ENCODE results near the gene HOXD12.
A peak's percentile ranks its signal among the peaks of the same experiment; 100 is the strongest.

The HOXD12 gene

GRCh38 chr2:176096986-176097819 is 2.4 kb upstream of the HOXD12 start:
- peak overlapping the region; percentile 78 for H3K4me3 ChIP-seq (ENCODE audit: low read length)
- peaks cover 21% of the 10 kb centered on the region for H3K9me3 ChIP-seq (ENCODE audit: control insufficient read depth, low read length)
- H3K4me1 ChIP-seq (ENCODE audit: control insufficient read depth, insufficient read depth, low read length) = peaks cover 9% of the 10 kb centered on the region
- peak; percentile 88 for DNase-seq (ENCODE audit: low read depth)
- no peak overlapping the region for H3K9ac ChIP-seq (ENCODE audit: low read length)
- H3K27me3 ChIP-seq (replicated peaks; ENCODE audit: control insufficient read depth, insufficient read depth, low read length) = peaks cover 90% of the 10 kb centered on the region
- no peaks in the 10 kb centered on the region for H3K36me3 ChIP-seq (ENCODE audit: control insufficient read depth, insufficient read depth, low read length, severe bottlenecking)

- Histone ChIP-seq H3K9ac (ENCODE audit: low read length) (no peak overlapping the region), H3K9me3 (ENCODE audit: control insufficient read depth, low read length) (peaks cover 21% of the 10 kb centered on the region), H3K4me1 (ENCODE audit: control insufficient read depth, insufficient read depth, low read length) (peaks cover 9% of the 10 kb centered on the region), H3K27me3 (replicated peaks; ENCODE audit: control insufficient read depth, insufficient read depth, low read length) (peaks cover 96% of the 10 kb centered on the region), H3K36me3 (ENCODE audit: control insufficient read depth, insufficient read depth, low read length, severe bottlenecking) (no peaks in the 10 kb centered on the region), H3K4me3 (ENCODE audit: low read length) (peak overlapping the region; percentile 78)
- no peak for DNase-seq (ENCODE audit: low read depth)
Observed at GRCh38 chr2:176097820-176098365, 1.7 kb upstream of the HOXD12 start.

DNA sequence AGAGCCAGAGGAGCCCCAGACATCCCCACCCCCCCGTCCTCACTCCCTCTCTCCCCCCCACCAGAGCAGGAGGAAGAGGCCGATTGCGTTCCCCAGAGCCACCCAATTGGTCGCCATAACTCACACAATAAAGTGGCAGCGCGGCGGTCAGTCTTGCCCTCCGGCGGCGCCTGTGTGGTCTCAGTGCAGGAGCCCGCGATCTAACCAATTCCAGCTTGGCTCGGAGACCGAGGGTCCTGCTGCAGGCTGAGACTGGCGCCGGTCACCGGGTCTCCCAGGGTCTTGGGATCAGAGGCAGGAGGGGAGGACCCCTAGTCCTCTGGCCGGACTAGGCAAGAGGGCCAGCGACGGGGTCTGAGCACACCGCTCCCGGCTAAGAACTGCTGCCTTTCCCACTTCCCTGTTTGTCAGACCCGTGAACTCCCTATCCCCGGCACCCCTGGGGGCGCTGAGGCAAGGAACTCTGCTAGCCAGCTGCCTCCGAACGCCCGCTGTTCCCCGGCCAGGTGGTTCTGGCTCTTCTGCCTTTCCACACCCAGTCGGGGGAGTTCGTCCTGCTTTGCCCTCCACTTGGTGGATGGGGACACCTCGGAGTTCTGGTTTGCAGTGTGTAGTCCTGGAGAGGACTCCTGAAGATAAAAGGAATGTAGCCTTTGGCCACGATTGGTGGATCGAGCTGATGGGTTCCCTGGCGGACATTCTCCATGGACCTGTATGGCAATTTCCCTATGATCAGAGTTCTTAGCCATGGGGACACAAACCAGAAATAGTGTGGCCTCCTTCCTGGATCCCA is 1.0 kb upstream of the HOXD12 start:
- no peak overlapping the region for H3K4me3 ChIP-seq (ENCODE audit: low read length)
- H3K27me3 ChIP-seq (replicated peaks; ENCODE audit: control insufficient read depth, insufficient read depth, low read length) = peaks cover 98% of the 10 kb centered on the region
- H3K9me3 ChIP-seq (ENCODE audit: control insufficient read depth, low read length) = peaks cover 19% of the 10 kb centered on the region
- no peak overlapping the region for H3K9ac ChIP-seq (ENCODE audit: low read length)
- DNase-seq (ENCODE audit: low read depth) = no peak
- H3K4me1 ChIP-seq (ENCODE audit: control insufficient read depth, insufficient read depth, low read length) = peaks cover 10% of the 10 kb centered on the region
- H3K36me3 ChIP-seq (ENCODE audit: control insufficient read depth, insufficient read depth, low read length, severe bottlenecking) = no peaks in the 10 kb centered on the region

DNA sequence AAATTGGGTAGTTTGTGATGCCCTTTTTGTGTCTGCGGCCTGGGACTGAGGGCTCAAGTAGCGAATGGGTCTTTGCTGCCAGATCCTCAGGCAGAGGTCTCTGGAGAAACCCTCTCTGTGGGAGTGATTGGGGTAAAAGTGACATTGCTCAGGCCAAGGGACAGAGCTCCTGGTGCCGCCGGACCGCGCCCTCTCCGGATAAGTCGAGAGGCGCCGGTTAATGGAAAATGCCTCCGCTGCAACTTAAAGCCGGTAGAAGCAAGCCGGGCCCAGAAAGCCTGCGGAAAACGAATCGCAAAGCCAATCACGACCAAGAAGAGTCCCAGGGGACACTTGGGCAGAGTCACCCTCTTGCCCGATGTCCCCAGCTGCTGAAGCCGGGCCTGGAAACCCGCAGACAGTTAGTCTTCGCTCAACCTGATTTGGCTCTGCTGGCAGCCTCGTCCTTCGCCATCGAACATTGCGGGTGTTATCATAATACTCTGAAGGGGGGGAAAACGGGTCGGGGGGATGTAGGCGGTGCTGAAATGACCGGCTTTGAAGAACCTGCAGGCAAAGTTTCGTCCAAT is 352 bp upstream of the HOXD12 start:
- Histone ChIP-seq H3K36me3 (ENCODE audit: control insufficient read depth, insufficient read depth, low read length, severe bottlenecking) (no peaks in the 10 kb centered on the region), H3K4me3 (ENCODE audit: low read length) (no peak overlapping the region), H3K27me3 (replicated peaks; ENCODE audit: control insufficient read depth, insufficient read depth, low read length) (peaks cover 97% of the 10 kb centered on the region), H3K9me3 (ENCODE audit: control insufficient read depth, low read length) (peaks cover 18% of the 10 kb centered on the region), H3K4me1 (ENCODE audit: control insufficient read depth, insufficient read depth, low read length) (peaks cover 17% of the 10 kb centered on the region), H3K9ac (ENCODE audit: low read length) (no peak overlapping the region)
- no peak for DNase-seq (ENCODE audit: low read depth)

DNA sequence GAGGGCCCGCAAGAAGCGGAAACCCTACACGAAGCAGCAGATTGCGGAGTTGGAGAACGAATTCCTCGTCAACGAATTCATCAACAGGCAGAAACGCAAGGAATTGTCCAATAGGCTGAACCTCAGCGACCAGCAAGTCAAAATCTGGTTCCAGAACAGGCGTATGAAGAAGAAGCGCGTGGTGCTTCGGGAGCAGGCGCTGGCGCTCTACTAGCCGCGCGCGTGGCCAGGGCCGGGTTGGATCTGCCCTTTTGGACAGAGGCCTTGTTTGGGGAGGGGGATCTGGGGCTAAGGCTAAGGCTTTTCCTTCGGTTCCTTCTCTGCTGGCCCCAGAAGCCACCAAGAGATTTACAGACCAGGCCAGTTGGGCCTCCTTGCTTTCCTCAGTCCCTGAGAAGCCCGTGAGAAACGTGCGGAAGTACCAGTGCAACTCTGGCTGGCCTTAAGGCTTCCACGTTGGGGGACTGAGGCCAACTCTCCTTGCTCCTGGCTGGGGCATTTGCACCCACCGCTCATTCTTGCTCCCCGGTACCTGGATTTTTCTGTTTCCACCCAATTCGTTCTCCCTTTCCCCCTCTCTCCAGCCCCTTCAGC is 1.0 kb downstream of the HOXD12 start:
- Histone ChIP-seq H3K9ac (ENCODE audit: low read length) (no peak overlapping the region), H3K9me3 (ENCODE audit: control insufficient read depth, low read length) (peaks cover 13% of the 10 kb centered on the region), H3K4me1 (ENCODE audit: control insufficient read depth, insufficient read depth, low read length) (peaks cover 24% of the 10 kb centered on the region), H3K27me3 (replicated peaks; ENCODE audit: control insufficient read depth, insufficient read depth, low read length) (peaks cover 91% of the 10 kb centered on the region), H3K36me3 (ENCODE audit: control insufficient read depth, insufficient read depth, low read length, severe bottlenecking) (no peaks in the 10 kb centered on the region), H3K4me3 (ENCODE audit: low read length) (no peak overlapping the region)
- no peak for DNase-seq (ENCODE audit: low read depth)

DNA sequence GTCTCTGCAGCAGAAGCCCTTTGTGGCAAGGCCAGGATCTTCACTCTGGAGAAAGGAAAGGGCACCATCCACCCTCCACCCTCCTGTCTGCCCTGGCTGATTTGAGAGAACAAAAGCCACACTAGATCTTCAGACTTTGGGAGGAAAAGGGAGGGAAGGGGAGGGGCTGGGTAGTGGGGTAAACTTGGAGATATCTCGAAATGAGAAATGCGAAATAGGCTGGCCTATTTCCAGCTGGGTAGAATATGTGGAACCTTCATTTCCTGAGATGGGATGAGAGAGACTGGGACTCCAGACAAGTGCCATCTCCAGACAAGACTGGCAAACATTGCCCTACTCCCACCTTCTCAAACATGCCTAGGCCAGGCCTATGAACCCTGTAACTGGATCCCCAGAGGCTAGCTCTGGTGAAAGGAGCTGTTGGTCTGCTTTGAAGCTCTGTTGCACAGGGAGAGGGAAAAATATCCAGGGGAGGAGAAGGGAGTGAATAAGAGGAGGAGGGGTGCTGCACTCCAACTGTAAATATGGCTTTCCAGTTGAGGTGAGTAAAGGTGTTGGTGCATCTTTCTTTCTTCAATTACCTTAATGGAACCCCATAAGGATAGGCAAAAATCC is 1.7 kb downstream of the HOXD12 start:
- Histone ChIP-seq H3K27me3 (replicated peaks; ENCODE audit: control insufficient read depth, insufficient read depth, low read length) (peaks cover 87% of the 10 kb centered on the region), H3K9ac (ENCODE audit: low read length) (no peak overlapping the region), H3K9me3 (ENCODE audit: control insufficient read depth, low read length) (peaks cover 13% of the 10 kb centered on the region), H3K4me1 (ENCODE audit: control insufficient read depth, insufficient read depth, low read length) (peaks cover 24% of the 10 kb centered on the region), H3K4me3 (ENCODE audit: low read length) (no peak overlapping the region), H3K36me3 (ENCODE audit: control insufficient read depth, insufficient read depth, low read length, severe bottlenecking) (no peaks in the 10 kb centered on the region)
- no peak for DNase-seq (ENCODE audit: low read depth)

GRCh38 chr2:176101842-176102241 is 2.2 kb downstream of the HOXD12 start:
- peaks cover 24% of the 10 kb centered on the region for H3K4me1 ChIP-seq (ENCODE audit: control insufficient read depth, insufficient read depth, low read length)
- no peak overlapping the region for H3K4me3 ChIP-seq (ENCODE audit: low read length)
- H3K9me3 ChIP-seq (ENCODE audit: control insufficient read depth, low read length) = peaks cover 13% of the 10 kb centered on the region
- H3K36me3 ChIP-seq (ENCODE audit: control insufficient read depth, insufficient read depth, low read length, severe bottlenecking) = no peaks in the 10 kb centered on the region
- peaks cover 82% of the 10 kb centered on the region for H3K27me3 ChIP-seq (replicated peaks; ENCODE audit: control insufficient read depth, insufficient read depth, low read length)
- no peak overlapping the region for H3K9ac ChIP-seq (ENCODE audit: low read length)
- DNase-seq (ENCODE audit: low read depth) = no peak

- peaks cover 21% of the 10 kb centered on the region for H3K4me1 ChIP-seq (ENCODE audit: control insufficient read depth, insufficient read depth, low read length)
- no peak overlapping the region for H3K9ac ChIP-seq (ENCODE audit: low read length)
- H3K4me3 ChIP-seq (ENCODE audit: low read length) = no peak overlapping the region
- H3K27me3 ChIP-seq (replicated peaks; ENCODE audit: control insufficient read depth, insufficient read depth, low read length) = peaks cover 79% of the 10 kb centered on the region
- DNase-seq (ENCODE audit: low read depth) = no peak
- no peaks in the 10 kb centered on the region for H3K36me3 ChIP-seq (ENCODE audit: control insufficient read depth, insufficient read depth, low read length, severe bottlenecking)
- peaks cover 13% of the 10 kb centered on the region for H3K9me3 ChIP-seq (ENCODE audit: control insufficient read depth, low read length)
Observed at GRCh38 chr2:176102309-176102866, 2.8 kb downstream of the HOXD12 start.

DNA sequence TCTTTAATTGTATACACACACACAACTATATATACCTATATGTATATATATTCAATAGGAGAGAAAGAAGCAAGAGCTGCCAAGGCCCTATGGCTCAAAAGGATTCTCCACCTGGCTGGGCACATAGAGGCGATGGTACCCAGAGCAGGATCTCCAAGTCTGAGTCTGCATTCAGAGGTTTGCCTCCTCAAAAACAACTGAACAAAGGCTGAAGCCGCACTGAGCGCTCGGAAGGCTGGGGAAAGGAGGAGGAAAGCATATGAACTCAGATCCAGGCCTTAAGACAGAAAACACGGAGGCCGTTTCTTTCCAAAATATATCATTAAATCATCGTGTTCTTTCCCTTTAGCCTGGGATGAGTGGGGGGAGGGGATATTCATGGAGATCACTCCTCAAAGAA is 3.6 kb downstream of the HOXD12 start:
- Histone ChIP-seq H3K4me3 (ENCODE audit: low read length) (no peak overlapping the region), H3K36me3 (ENCODE audit: control insufficient read depth, insufficient read depth, low read length, severe bottlenecking) (no peaks in the 10 kb centered on the region), H3K9me3 (ENCODE audit: control insufficient read depth, low read length) (peaks cover 13% of the 10 kb centered on the region), H3K27me3 (replicated peaks; ENCODE audit: control insufficient read depth, insufficient read depth, low read length) (peaks cover 72% of the 10 kb centered on the region), H3K9ac (ENCODE audit: low read length) (no peak overlapping the region), H3K4me1 (ENCODE audit: control insufficient read depth, insufficient read depth, low read length) (peaks cover 15% of the 10 kb centered on the region)
- no peak for DNase-seq (ENCODE audit: low read depth)

GRCh38 chr2:176103742-176104315 is 4.2 kb downstream of the HOXD12 start:
- Histone ChIP-seq H3K27me3 (replicated peaks; ENCODE audit: control insufficient read depth, insufficient read depth, low read length) (peaks cover 67% of the 10 kb centered on the region), H3K4me1 (ENCODE audit: control insufficient read depth, insufficient read depth, low read length) (peaks cover 15% of the 10 kb centered on the region), H3K36me3 (ENCODE audit: control insufficient read depth, insufficient read depth, low read length, severe bottlenecking) (no peaks in the 10 kb centered on the region), H3K9me3 (ENCODE audit: control insufficient read depth, low read length) (peaks cover 13% of the 10 kb centered on the region), H3K4me3 (ENCODE audit: low read length) (peak overlapping the region; percentile 75), H3K9ac (ENCODE audit: low read length) (peak overlapping the region; percentile 6)
- no peak for DNase-seq (ENCODE audit: low read depth)
